HAP-1 (cell line): ENCODE measurements around the gene HTRA2.

ENCODE experiments used
- DNase-seq, 2 experiments: peaks; one replicate each; pipeline ENCODE4 v3.0.0-alpha.2; 2016 to 2020; ENCODE audit warnings: low spot score in 2 of 2
- H3K27me3 ChIP-seq: fragments of 250-450 bp; sonication (Bioruptor Pico); 2 replicates; pipeline ENCODE4 v1.5.1; 2020; ENCODE audit warnings: low read depth, mild to moderate bottlenecking, moderate library complexity
- H3K36me3 ChIP-seq: fragments of 250-450 bp; sonication (Bioruptor Pico); replicated peaks from 2 replicates; pipeline ENCODE4 v1.5.1; 2020; ENCODE audit warnings: mild to moderate bottlenecking
- H3K4me1 ChIP-seq: fragments of 250-450 bp; sonication (Bioruptor Pico); 2 replicates; pipeline ENCODE4 v1.5.1; 2020; ENCODE audit warnings: mild to moderate bottlenecking
- H3K4me3 ChIP-seq: fragments of 250-450 bp; sonication (Bioruptor Pico); 2 replicates; pipeline ENCODE4 v1.5.1; 2020; ENCODE audit warnings: mild to moderate bottlenecking, moderate library complexity
- H3K9me3 ChIP-seq: fragments of 250-450 bp; sonication (Bioruptor Pico); 2 replicates; pipeline ENCODE4 v1.5.1; 2020; ENCODE audit warnings: mild to moderate bottlenecking, moderate library complexity
- in situ Hi-C: fragments of 300-500 bp; cut with MboI; formaldehyde crosslinking; loops from 3 replicates; pipeline ENCODE4 v1.14.3; 2020; ENCODE audit warnings: low sequenced_read_pairs, inconsistent platforms, mixed read lengths

Gene HTRA2

GRCh38 chr2:74516650-74517049 lies 13.1 kb upstream of the HTRA2 start:
- H3K27me3 ChIP-seq = no peaks in the 10 kb centered on the region
- no peak for DNase-seq
- no peaks in the 10 kb centered on the region for H3K9me3 ChIP-seq
- no peak overlapping the region for H3K4me3 ChIP-seq
- no peaks in the 10 kb centered on the region for H3K4me1 ChIP-seq
- H3K36me3 ChIP-seq = no peaks in the 10 kb centered on the region
- in situ Hi-C loops = no loop called here

- Histone ChIP-seq H3K27me3 (no peaks in the 10 kb centered on the region), H3K4me3 (no peak overlapping the region), H3K9me3 (no peaks in the 10 kb centered on the region), H3K4me1 (no peaks in the 10 kb centered on the region), H3K36me3 (peaks cover 19% of the 10 kb centered on the region)
- DNase-seq = no peak
- in situ Hi-C loops = no loop called here
Measured at GRCh38 chr2:74522516-74522915, 7.2 kb upstream of the HTRA2 start.

- no peaks in the 10 kb centered on the region for H3K27me3 ChIP-seq
- H3K4me3 ChIP-seq = no peak overlapping the region
- no peaks in the 10 kb centered on the region for H3K9me3 ChIP-seq
- no peak for DNase-seq
- in situ Hi-C loops = no loop called here
- H3K36me3 ChIP-seq = peaks cover 27% of the 10 kb centered on the region
- H3K4me1 ChIP-seq = peaks cover 8% of the 10 kb centered on the region
Measured at GRCh38 chr2:74524005-74524404, 5.7 kb upstream of the HTRA2 start.

GRCh38 chr2:74524955-74525716 lies 4.6 kb upstream of the HTRA2 start:
- no peak for DNase-seq

GRCh38 chr2:74525717-74526648 lies 3.8 kb upstream of the HTRA2 start, which contains the start of gene DQX1:
TSS of gene DQX1 (minus strand) at chr2:74526231. CDS start at chr2:74525729, 502 bp downstream.
- in situ Hi-C loops = no loop called here
- Histone ChIP-seq H3K27me3 (no peaks in the 10 kb centered on the region), H3K36me3 (peaks cover 31% of the 10 kb centered on the region), H3K9me3 (no peaks in the 10 kb centered on the region), H3K4me1 (peaks cover 9% of the 10 kb centered on the region), H3K4me3 (no peak within 1 kb of the TSS)
- DNase-seq = no peak

More at GRCh38 chr2:74524955-74525716, 4.6 kb upstream of the HTRA2 start:
- no peak overlapping the region for H3K4me3 ChIP-seq
- no peaks in the 10 kb centered on the region for H3K9me3 ChIP-seq
- in situ Hi-C loops = no loop called here
- H3K27me3 ChIP-seq = no peaks in the 10 kb centered on the region
- H3K36me3 ChIP-seq = peaks cover 29% of the 10 kb centered on the region
- peaks cover 8% of the 10 kb centered on the region for H3K4me1 ChIP-seq

- Histone ChIP-seq H3K4me1 (peaks cover 13% of the 10 kb centered on the region), H3K36me3 (peaks cover 38% of the 10 kb centered on the region), H3K9me3 (no peaks in the 10 kb centered on the region), H3K4me3 (no peak overlapping the region), H3K27me3 (no peaks in the 10 kb centered on the region)
- in situ Hi-C loops = no loop called here
- no peak for DNase-seq
Measured at GRCh38 chr2:74526649-74527230, 3.0 kb upstream of the HTRA2 start.

- peaks cover 47% of the 10 kb centered on the region for H3K36me3 ChIP-seq
- H3K4me3 ChIP-seq = peak overlapping the region; percentile 80
Measured at GRCh38 chr2:74527741-74528140, 2.0 kb upstream of the HTRA2 start.

GRCh38 chr2:74528600-74529356 lies 955 bp upstream of the HTRA2 start:
- peaks cover 13% of the 10 kb centered on the region for H3K4me1 ChIP-seq
- H3K36me3 ChIP-seq = peaks cover 57% of the 10 kb centered on the region
- in situ Hi-C loops = no loop called here

More at GRCh38 chr2:74527741-74528140, 2.0 kb upstream of the HTRA2 start:
- in situ Hi-C loops = no loop called here
- Histone ChIP-seq H3K9me3 (no peaks in the 10 kb centered on the region), H3K4me1 (peaks cover 13% of the 10 kb centered on the region), H3K27me3 (no peaks in the 10 kb centered on the region)
- no peak for DNase-seq

GRCh38 chr2:74530239-74531187 lies 780 bp downstream of the HTRA2 start:
- Histone ChIP-seq H3K4me1 (peaks cover 13% of the 10 kb centered on the region), H3K4me3 (peak overlapping the region; percentile 80), H3K9me3 (no peaks in the 10 kb centered on the region), H3K36me3 (peaks cover 58% of the 10 kb centered on the region), H3K27me3 (no peaks in the 10 kb centered on the region)
- in situ Hi-C loops = no loop called here
- peak; percentile 45 to 69 for DNase-seq

More at GRCh38 chr2:74528600-74529356, 955 bp upstream of the HTRA2 start:
- Histone ChIP-seq H3K4me3 (peak overlapping the region; percentile 80), H3K9me3 (no peaks in the 10 kb centered on the region), H3K27me3 (no peaks in the 10 kb centered on the region)
- no peak for DNase-seq

- Histone ChIP-seq H3K4me1 (peaks cover 13% of the 10 kb centered on the region), H3K9me3 (no peaks in the 10 kb centered on the region), H3K4me3 (no peak overlapping the region), H3K36me3 (peaks cover 48% of the 10 kb centered on the region), H3K27me3 (no peaks in the 10 kb centered on the region)
- in situ Hi-C loops = no loop called here
- no peak for DNase-seq
Measured at GRCh38 chr2:74531666-74532065, 1.9 kb downstream of the HTRA2 start.

GRCh38 chr2:74532222-74532621 lies 2.5 kb downstream of the HTRA2 start:
- Histone ChIP-seq H3K4me3 (no peak overlapping the region), H3K36me3 (peaks cover 43% of the 10 kb centered on the region), H3K9me3 (no peaks in the 10 kb centered on the region), H3K27me3 (no peaks in the 10 kb centered on the region), H3K4me1 (peaks cover 13% of the 10 kb centered on the region)
- in situ Hi-C loops = no loop called here
- no peak for DNase-seq

- Histone ChIP-seq H3K9me3 (no peaks in the 10 kb centered on the region), H3K4me1 (peaks cover 6% of the 10 kb centered on the region), H3K36me3 (peaks cover 32% of the 10 kb centered on the region), H3K27me3 (no peaks in the 10 kb centered on the region), H3K4me3 (no peak overlapping the region)
- in situ Hi-C loops = no loop called here
- no peak for DNase-seq
Measured at GRCh38 chr2:74533464-74533863, 3.7 kb downstream of the HTRA2 start.
